Measurements from ENCODE around the gene NPAS4. TPM values are rescaled to one million over a fixed set of nuclear protein-coding genes. Genes with fewer than 3 reads are reported as not detected.

NPAS4 gene
- total RNA-seq, 1 donor from 2014 or later, result not detected

DNA sequence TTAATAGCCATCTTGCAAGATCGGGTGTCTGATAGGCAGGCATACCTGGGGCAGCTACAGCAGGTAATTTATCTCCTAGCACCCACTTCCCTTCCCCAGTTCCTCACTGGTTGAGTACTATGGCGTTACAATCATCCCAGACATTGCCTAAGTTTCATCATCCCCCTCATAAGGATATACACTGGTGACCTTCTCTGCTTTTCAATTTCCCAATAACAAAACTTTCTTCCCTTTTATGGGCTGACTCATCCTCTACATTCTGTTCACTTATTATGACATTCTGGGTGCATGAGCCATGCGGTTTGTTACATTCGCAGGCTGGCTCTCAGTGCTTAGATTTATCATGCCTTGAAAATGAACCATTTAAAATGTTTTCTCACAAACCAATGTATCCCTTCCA, 22.8 kb downstream of the NPAS4 start:
- Histone ChIP-seq H3K27ac (no peak overlapping the region), H2AFZ (replicated peaks) (no peak overlapping the region), H3K9me3 (ENCODE audit: low read depth) (no peaks in the 10 kb centered on the region), H3K27me3 (no peaks in the 10 kb centered on the region), H3K36me3 (no peaks in the 10 kb centered on the region), H3K79me2 (ENCODE audit: low read depth) (no peaks in the 10 kb centered on the region), H4K20me1 (ENCODE audit: low read depth) (no peaks in the 10 kb centered on the region), H3K4me2 (no peak overlapping the region), H3K9ac (no peak overlapping the region), H3K4me3 (no peak overlapping the region), H3K4me1 (no peaks in the 10 kb centered on the region), H3F3A (ENCODE audit: low read depth) (no peaks in the 10 kb centered on the region)
- Mint-ChIP-seq H3K4me1 (peaks cover 4% of the 10 kb centered on the region), H3K9me3 (no peaks in the 10 kb centered on the region), H3K36me3 (no peaks in the 10 kb centered on the region), H3K27ac (no peak overlapping the region), H3K4me3 (no peak overlapping the region), H3K27me3 (ENCODE audit: insufficient read depth, low read depth) (peaks cover 7% of the 10 kb centered on the region)
- TF ChIP-seq, protein P1, sequence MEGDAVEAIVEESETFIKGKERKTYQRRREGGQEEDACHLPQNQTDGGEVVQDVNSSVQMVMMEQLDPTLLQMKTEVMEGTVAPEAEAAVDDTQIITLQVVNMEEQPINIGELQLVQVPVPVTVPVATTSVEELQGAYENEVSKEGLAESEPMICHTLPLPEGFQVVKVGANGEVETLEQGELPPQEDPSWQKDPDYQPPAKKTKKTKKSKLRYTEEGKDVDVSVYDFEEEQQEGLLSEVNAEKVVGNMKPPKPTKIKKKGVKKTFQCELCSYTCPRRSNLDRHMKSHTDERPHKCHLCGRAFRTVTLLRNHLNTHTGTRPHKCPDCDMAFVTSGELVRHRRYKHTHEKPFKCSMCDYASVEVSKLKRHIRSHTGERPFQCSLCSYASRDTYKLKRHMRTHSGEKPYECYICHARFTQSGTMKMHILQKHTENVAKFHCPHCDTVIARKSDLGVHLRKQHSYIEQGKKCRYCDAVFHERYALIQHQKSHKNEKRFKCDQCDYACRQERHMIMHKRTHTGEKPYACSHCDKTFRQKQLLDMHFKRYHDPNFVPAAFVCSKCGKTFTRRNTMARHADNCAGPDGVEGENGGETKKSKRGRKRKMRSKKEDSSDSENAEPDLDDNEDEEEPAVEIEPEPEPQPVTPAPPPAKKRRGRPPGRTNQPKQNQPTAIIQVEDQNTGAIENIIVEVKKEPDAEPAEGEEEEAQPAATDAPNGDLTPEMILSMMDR (IDR thresholded peaks at IDR 0.05), result no peak
- TF ChIP-seq EZH2 (IDR thresholded peaks at IDR 0.05) (no peak), EZH2phosphoT487 (IDR thresholded peaks at IDR 0.05) (no peak)
- DNase-seq (ENCODE audit: low spot score), result no peak

DNA sequence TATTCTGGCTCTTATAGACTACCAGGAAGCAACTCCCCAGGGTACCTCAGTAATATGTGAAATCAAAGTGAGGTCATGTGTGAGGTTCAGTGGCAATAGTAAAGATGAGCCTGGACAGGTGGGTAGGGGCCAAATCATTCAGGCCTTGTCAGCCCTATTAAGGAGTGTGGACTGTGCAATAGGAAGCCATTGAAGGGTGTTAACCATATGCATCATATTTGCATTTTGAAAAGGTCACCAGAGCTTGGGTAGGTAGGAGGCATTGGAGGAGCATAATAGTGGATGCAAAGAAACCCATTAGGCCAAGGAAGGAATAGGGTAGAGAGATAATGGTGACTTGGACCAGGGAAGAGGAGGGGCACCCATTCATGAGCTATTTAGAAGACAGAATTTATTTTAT, 26.2 kb downstream of the NPAS4 start:
- H3K27me3 ChIP-seq, result no peaks in the 10 kb centered on the region
- no peaks in the 10 kb centered on the region for H3K4me1 ChIP-seq
- H4K20me1 ChIP-seq (ENCODE audit: low read depth), result no peaks in the 10 kb centered on the region
- TF ChIP-seq, protein P1 (IDR thresholded peaks at IDR 0.05), result no peak
- TF ChIP-seq EZH2 (IDR thresholded peaks at IDR 0.05) (no peak), EZH2phosphoT487 (IDR thresholded peaks at IDR 0.05) (no peak)
- Mint-ChIP-seq H3K4me3 (no peak overlapping the region), H3K27me3 (ENCODE audit: insufficient read depth, low read depth) (peaks cover 3% of the 10 kb centered on the region), H3K27ac (no peak overlapping the region), H3K4me1 (no peaks in the 10 kb centered on the region), H3K9me3 (no peaks in the 10 kb centered on the region), H3K36me3 (no peaks in the 10 kb centered on the region)
- H3F3A ChIP-seq (ENCODE audit: low read depth), result no peaks in the 10 kb centered on the region
- no peak overlapping the region for H3K9ac ChIP-seq
- H3K27ac ChIP-seq, result no peak overlapping the region
- H3K4me3 ChIP-seq, result no peak overlapping the region
- no peak overlapping the region for H2AFZ ChIP-seq (replicated peaks)
- no peak for DNase-seq (ENCODE audit: low spot score)
- H3K79me2 ChIP-seq (ENCODE audit: low read depth), result no peaks in the 10 kb centered on the region
- no peaks in the 10 kb centered on the region for H3K36me3 ChIP-seq
- no peak overlapping the region for H3K4me2 ChIP-seq
- no peaks in the 10 kb centered on the region for H3K9me3 ChIP-seq (ENCODE audit: low read depth)

DNA sequence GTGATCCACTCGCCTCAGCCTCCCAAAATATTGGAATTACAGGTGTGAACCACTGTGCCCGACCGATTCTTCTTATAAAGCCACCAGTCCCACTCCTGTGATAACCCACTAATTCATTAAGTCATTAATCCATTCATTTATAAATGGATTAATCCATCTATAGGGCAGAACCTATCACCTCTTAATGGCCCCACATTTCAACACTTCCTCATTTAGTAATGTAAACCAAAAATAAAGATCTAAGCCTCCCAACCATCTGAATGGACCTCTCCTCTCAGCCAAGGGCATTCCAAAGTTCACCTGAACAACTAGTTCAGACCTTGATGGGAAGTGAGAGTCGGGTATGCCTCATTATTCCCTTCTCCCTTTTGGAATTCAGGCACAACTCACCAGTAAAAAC, 27.7 kb downstream of the NPAS4 start:
- no peaks in the 10 kb centered on the region for H3K9me3 ChIP-seq (ENCODE audit: low read depth)
- Mint-ChIP-seq H3K27me3 (ENCODE audit: insufficient read depth, low read depth) (peaks cover 3% of the 10 kb centered on the region), H3K27ac (no peak overlapping the region), H3K9me3 (peaks cover 2% of the 10 kb centered on the region), H3K4me1 (no peaks in the 10 kb centered on the region), H3K4me3 (no peak overlapping the region), H3K36me3 (no peaks in the 10 kb centered on the region)
- H3K4me1 ChIP-seq, result no peaks in the 10 kb centered on the region
- no peaks in the 10 kb centered on the region for H4K20me1 ChIP-seq (ENCODE audit: low read depth)
- no peak overlapping the region for H3K4me3 ChIP-seq
- no peak overlapping the region for H3K9ac ChIP-seq
- no peaks in the 10 kb centered on the region for H3K79me2 ChIP-seq (ENCODE audit: low read depth)
- H3K36me3 ChIP-seq, result no peaks in the 10 kb centered on the region
- H3F3A ChIP-seq (ENCODE audit: low read depth), result no peaks in the 10 kb centered on the region
- H2AFZ ChIP-seq (replicated peaks), result no peak overlapping the region
- H3K4me2 ChIP-seq, result no peak overlapping the region
- DNase-seq (ENCODE audit: low spot score), result no peak
- TF ChIP-seq EZH2 (IDR thresholded peaks at IDR 0.05), result no peak
- no peaks in the 10 kb centered on the region for H3K27me3 ChIP-seq
- no peak overlapping the region for H3K27ac ChIP-seq

DNA sequence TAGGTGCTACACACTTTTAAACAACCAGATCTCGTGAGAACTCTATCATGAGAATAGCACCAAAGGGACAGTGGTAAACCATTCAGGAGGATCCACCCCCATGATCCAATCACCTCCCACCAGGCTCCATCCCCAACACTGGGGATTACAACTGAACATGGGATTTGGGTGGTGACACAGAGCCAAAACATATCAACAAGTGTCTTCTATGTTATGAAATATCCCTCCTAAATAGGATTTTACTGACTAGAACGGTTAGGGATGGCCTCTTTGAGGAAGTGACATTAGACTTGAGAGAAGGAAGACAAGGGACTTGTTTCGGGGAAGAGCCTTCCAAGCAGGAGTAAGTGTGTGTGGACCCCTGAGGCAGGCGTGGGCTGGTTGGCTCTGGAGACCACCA, 29.7 kb downstream of the NPAS4 start:
- peaks cover 13% of the 10 kb centered on the region for H3K27me3 Mint-ChIP-seq (ENCODE audit: insufficient read depth, low read depth)
- no peak overlapping the region for H3K4me2 ChIP-seq

More for the DNA sequence above, 29.7 kb downstream of the NPAS4 start:
- Histone ChIP-seq H3K27ac (no peak overlapping the region), H3K27me3 (peaks cover 3% of the 10 kb centered on the region), H2AFZ (replicated peaks) (no peak overlapping the region), H3K4me3 (no peak overlapping the region), H3K9ac (no peak overlapping the region), H3K9me3 (ENCODE audit: low read depth) (no peaks in the 10 kb centered on the region), H4K20me1 (ENCODE audit: low read depth) (no peaks in the 10 kb centered on the region), H3K79me2 (ENCODE audit: low read depth) (no peaks in the 10 kb centered on the region), H3K4me1 (no peaks in the 10 kb centered on the region), H3K36me3 (no peaks in the 10 kb centered on the region), H3F3A (ENCODE audit: low read depth) (no peaks in the 10 kb centered on the region)
- no peak overlapping the region for H3K4me3 Mint-ChIP-seq
- no peaks in the 10 kb centered on the region for H3K36me3 Mint-ChIP-seq
- peaks cover 2% of the 10 kb centered on the region for H3K4me1 Mint-ChIP-seq
- no peak for TF ChIP-seq EZH2 (IDR thresholded peaks at IDR 0.05)
- TF ChIP-seq, protein P1 (IDR thresholded peaks at IDR 0.05), result no peak
- no peak for TF ChIP-seq EZH2phosphoT487 (IDR thresholded peaks at IDR 0.05)
- peaks cover 2% of the 10 kb centered on the region for H3K9me3 Mint-ChIP-seq
- no peak overlapping the region for H3K27ac Mint-ChIP-seq
- DNase-seq (ENCODE audit: low spot score), result no peak

Measured in neural progenitor cell (in vitro differentiated cells).